DND-41 (cell line): ENCODE results near the gene BRSK2.

Source experiments
- ATAC-seq: fragments of 200-7000 bp; cut with Tn5 transposase; 3 replicates; pipeline ENCODE4 v1.9.1; 2021; ENCODE audit warnings: low read depth; ENCODE audit not compliant: insufficient read depth
- DNase-seq: peaks from one replicate; pipeline ENCODE4 v3.0.0-alpha.2; 2020
- H2AFZ ChIP-seq: 2 replicates; pipeline ENCODE4 v1.6.0; 2012; ENCODE audit warnings: low read depth, low read length
- H3K27ac ChIP-seq: 2 replicates; pipeline ENCODE4 v1.5.1; 2012; ENCODE audit warnings: low read length, inconsistent platforms
- H3K27me3 ChIP-seq: fragments of 200-600 bp; sonication (generic); 2 replicates; pipeline ENCODE4 v1.6.0; 2012; ENCODE audit warnings: low read length, mild to moderate bottlenecking, inconsistent platforms; ENCODE audit not compliant: insufficient read depth, poor library complexity
- H3K36me3 ChIP-seq: 2 replicates; pipeline ENCODE4 v1.5.1; 2012; ENCODE audit warnings: low read length, inconsistent platforms; ENCODE audit not compliant: insufficient read depth
- H3K4me1 ChIP-seq: 2 replicates; pipeline ENCODE4 v1.5.1; 2012; ENCODE audit warnings: mild to moderate bottlenecking, low read length; ENCODE audit not compliant: insufficient read depth
- H3K4me2 ChIP-seq: 2 replicates; pipeline ENCODE4 v1.6.0; 2012; ENCODE audit warnings: mild to moderate bottlenecking, moderate library complexity, low read length, inconsistent platforms; ENCODE audit not compliant: insufficient read depth
- H3K4me3 ChIP-seq, 2 experiments: fragments of 200-600 bp in 1 of 2; shearing (Covaris generic) in 1 of 2; 2 replicates each; pipeline ENCODE4 v1.5.1; 2012 to 2016; ENCODE audit warnings: inconsistent platforms in 2 of 2, low read length in 2 of 2, mild to moderate bottlenecking in 2 of 2, low read depth in 1 of 2, moderate library complexity in 1 of 2
- H3K79me2 ChIP-seq: 2 replicates; pipeline ENCODE4 v1.6.0; 2012; ENCODE audit warnings: low read length, inconsistent platforms; ENCODE audit not compliant: insufficient read depth
- H3K9ac ChIP-seq: 2 replicates; pipeline ENCODE4 v1.6.0; 2012; ENCODE audit warnings: low read depth, mild to moderate bottlenecking, inconsistent platforms, low read length, moderate library complexity
- H3K9me3 ChIP-seq: 2 replicates; pipeline ENCODE4 v1.5.1; 2012; ENCODE audit warnings: low read length, moderate library complexity, mild to moderate bottlenecking, inconsistent platforms; ENCODE audit not compliant: insufficient read depth, severe bottlenecking
- H4K20me1 ChIP-seq: 2 replicates; pipeline ENCODE4 v1.6.0; 2012; ENCODE audit warnings: low read length; ENCODE audit not compliant: insufficient read depth
- EZH2 ChIP-seq: IDR thresholded peaks from 3 replicates; pipeline ENCODE4 v1.6.1; 2012; ENCODE audit warnings: borderline replicate concordance, low read depth, mild to moderate bottlenecking, moderate library complexity, low read length, inconsistent platforms; ENCODE audit not compliant: severe bottlenecking
- TF ChIP-seq, protein P1 (sequence below): IDR thresholded peaks from 2 replicates; pipeline ENCODE4 v1.5.1; 2012; ENCODE audit warnings: borderline replicate concordance, low read length, moderate library complexity, mild to moderate bottlenecking; ENCODE audit not compliant: poor library complexity, severe bottlenecking; ENCODE audit errors: extremely low read depth

Gene BRSK2

DNA sequence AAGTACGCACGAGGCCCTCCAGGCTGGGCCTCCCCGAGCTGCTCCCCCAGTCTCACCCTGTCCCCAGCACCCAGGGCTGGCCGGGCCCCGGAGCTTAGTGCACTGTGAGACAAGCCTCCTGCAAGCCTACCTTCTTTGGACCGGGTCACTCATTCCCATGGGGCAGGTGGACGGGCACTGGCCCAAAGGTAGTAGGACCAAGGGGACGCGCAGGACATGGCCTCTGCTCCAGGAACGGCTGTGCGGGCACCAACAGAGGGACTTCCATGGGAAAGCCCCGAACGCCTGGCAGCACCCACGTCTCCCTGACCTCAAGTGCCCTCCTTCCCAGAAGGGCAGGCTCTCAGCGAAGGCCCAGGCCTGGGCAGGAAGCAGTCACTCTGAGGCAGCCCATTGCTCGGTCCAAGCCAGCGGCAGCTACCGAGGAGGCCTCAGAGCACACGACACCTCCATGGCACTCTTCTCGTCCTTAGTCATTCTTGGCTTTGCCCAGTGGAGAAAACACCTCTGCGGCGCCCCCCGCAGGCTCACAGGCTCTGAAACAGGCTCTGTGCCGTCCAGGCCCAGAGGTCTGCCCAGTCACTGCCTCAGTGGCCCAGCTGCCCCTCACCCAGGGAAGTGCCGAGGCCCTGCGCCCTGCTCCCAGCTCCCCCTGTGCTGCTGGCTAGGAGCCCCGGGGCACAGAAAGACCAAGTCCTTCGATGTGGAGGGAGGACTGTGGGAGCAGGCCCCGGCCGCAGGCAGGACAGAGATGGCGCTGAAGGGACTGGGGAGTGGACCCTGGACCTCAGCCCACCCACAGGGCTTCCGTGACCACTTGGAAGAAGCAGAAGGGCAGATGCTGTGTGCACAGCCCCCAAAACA, 93.1 kb downstream of the BRSK2 start:
- no peak overlapping the region for H3K9ac ChIP-seq
- no peaks in the 10 kb centered on the region for H3K27me3 ChIP-seq
- H3K4me2 ChIP-seq, result no peak overlapping the region
- DNase-seq, result no peak
- H3K36me3 ChIP-seq, result peaks cover 28% of the 10 kb centered on the region
- no peak for ATAC-seq
- H2AFZ ChIP-seq, result no peak overlapping the region
- no peaks in the 10 kb centered on the region for H3K4me1 ChIP-seq
- peaks cover 56% of the 10 kb centered on the region for H3K79me2 ChIP-seq
- no peak overlapping the region for H3K27ac ChIP-seq
- TF ChIP-seq, protein P1, sequence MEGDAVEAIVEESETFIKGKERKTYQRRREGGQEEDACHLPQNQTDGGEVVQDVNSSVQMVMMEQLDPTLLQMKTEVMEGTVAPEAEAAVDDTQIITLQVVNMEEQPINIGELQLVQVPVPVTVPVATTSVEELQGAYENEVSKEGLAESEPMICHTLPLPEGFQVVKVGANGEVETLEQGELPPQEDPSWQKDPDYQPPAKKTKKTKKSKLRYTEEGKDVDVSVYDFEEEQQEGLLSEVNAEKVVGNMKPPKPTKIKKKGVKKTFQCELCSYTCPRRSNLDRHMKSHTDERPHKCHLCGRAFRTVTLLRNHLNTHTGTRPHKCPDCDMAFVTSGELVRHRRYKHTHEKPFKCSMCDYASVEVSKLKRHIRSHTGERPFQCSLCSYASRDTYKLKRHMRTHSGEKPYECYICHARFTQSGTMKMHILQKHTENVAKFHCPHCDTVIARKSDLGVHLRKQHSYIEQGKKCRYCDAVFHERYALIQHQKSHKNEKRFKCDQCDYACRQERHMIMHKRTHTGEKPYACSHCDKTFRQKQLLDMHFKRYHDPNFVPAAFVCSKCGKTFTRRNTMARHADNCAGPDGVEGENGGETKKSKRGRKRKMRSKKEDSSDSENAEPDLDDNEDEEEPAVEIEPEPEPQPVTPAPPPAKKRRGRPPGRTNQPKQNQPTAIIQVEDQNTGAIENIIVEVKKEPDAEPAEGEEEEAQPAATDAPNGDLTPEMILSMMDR, result no peak
- TF ChIP-seq EZH2, result no peak
- no peak overlapping the region for H3K4me3 ChIP-seq
- peaks cover 86% of the 10 kb centered on the region for H4K20me1 ChIP-seq
- H3K9me3 ChIP-seq, result no peaks in the 10 kb centered on the region

DNA sequence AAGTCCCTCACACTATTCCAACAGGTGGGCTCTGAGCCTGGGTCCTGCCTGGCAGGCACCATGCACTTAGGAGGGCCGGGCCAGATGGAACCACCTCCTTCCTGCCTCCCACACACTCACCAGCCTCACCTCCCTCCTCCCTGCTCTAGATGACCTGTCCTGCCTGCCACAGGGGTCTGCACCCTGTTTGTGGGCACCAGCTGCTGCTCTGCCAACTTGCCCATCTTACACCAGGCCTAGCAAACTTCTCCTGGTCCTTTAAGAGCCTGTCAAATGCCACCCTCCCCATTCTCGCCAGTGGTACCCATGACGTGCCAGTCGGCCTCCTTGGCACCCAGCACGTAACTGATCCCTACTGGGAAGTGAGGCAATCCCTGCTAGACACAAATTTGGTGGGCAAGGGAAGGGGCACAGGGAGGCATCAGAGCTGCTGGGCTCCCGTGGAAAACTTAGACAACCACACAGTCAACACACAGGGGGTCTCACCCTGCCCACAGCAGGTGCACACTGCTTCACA, 93.8 kb downstream of the BRSK2 start:
- Histone ChIP-seq H3K36me3 (peaks cover 21% of the 10 kb centered on the region), H3K4me2 (no peak overlapping the region), H3K9ac (no peak overlapping the region), H2AFZ (no peak overlapping the region), H3K79me2 (peaks cover 62% of the 10 kb centered on the region), H3K4me3 (no peak overlapping the region), H3K27me3 (no peaks in the 10 kb centered on the region), H3K27ac (no peak overlapping the region), H4K20me1 (peaks cover 89% of the 10 kb centered on the region), H3K4me1 (no peaks in the 10 kb centered on the region), H3K9me3 (no peaks in the 10 kb centered on the region)
- TF ChIP-seq EZH2, result no peak
- TF ChIP-seq, protein P1, result no peak
- ATAC-seq, result no peak
- no peak for DNase-seq

DNA sequence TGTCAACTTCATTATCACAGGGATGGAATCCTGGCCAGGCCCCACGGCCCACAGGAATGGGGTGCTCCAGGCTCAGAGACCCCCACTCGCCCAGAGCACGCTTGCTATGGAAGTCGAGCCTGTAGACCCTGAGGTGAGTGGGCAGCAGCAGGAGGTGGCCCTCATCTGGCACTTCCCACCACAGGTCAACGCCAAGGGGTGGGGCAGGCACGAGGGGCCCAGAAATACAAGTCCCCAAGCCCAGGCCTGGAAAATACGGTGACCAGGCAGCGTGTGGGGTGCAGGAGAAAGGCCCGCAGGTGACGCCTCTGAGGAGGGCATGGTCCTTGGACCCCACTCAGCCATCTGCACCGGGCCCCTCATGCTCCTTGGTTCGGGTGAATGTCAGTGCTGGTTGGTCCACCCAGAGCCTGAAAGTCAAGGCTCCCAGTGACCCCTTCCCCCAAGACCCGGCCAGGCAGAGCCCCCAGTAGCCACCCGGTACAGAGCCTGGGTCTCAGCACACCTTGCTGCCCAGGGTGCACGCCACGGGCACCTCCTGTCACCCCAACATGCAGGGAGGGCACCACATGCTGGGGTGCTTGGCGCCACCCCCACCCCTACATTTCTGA, 94.4 kb downstream of the BRSK2 start:
- no peak overlapping the region for H2AFZ ChIP-seq
- ATAC-seq, result no peak
- TF ChIP-seq, protein P1, result no peak
- TF ChIP-seq EZH2, result no peak
- no peak for DNase-seq
- H3K9ac ChIP-seq, result no peak overlapping the region
- H3K9me3 ChIP-seq, result no peaks in the 10 kb centered on the region
- no peak overlapping the region for H3K4me3 ChIP-seq
- H3K79me2 ChIP-seq, result peaks cover 69% of the 10 kb centered on the region
- no peaks in the 10 kb centered on the region for H3K4me1 ChIP-seq
- H3K27me3 ChIP-seq, result no peaks in the 10 kb centered on the region
- no peak overlapping the region for H3K4me2 ChIP-seq
- H3K36me3 ChIP-seq, result peaks cover 15% of the 10 kb centered on the region
- peaks cover 87% of the 10 kb centered on the region for H4K20me1 ChIP-seq
- no peak overlapping the region for H3K27ac ChIP-seq
